Endothelial cell of umbilical vein (primary cell): Measurements from ENCODE around the gene C2orf42. TPM values are rescaled to one million over a fixed set of nuclear protein-coding genes. Genes with fewer than 3 reads are reported as not detected.

Source experiments
- BruUV-seq: library from RNA; stranded (reverse); fragments of 400-500 nt; replicated peaks from 2 replicates; lab custom pipeline; 2021; lab: Mats Ljungman, UMichigan
- CTCF ChIA-PET: fragments of 300-600, 350-600 bp; sonication (Branson Sonifier 250); formaldehyde crosslinking; loops from one replicate; lab custom pipeline; 2021; ENCODE audit warnings: antibody characterized with exemption, inconsistent platforms; lab: Charles Lee
- POLR2A ChIA-PET: fragments of 300-600, 350-600 bp; sonication (Branson Sonifier 250); formaldehyde crosslinking; loops from one replicate; lab custom pipeline; 2021; ENCODE audit warnings: antibody characterized with exemption, inconsistent platforms; lab: Charles Lee
- DNase-seq: peaks from one replicate; pipeline ENCODE4 v3.0.0-alpha.2; 2011; ENCODE audit warnings: low read depth, low spot score
- FAIRE-seq: peaks from 2 replicates; lab custom pipeline; 2011; peaks lifted over from hg19 to GRCh38; lab: Jason Lieb, UNC
- H2AFZ ChIP-seq: 2 replicates; pipeline ENCODE4 v1.6.0; 2012; ENCODE audit warnings: low read depth, low read length, control low read depth, inconsistent platforms
- H3K27ac ChIP-seq: 2 replicates; pipeline ENCODE4 v1.5.1; 2011; ENCODE audit warnings: low read depth, mild to moderate bottlenecking, control low read depth, low read length, moderate library complexity; ENCODE audit not compliant: insufficient read depth
- H3K27me3 ChIP-seq, 2 experiments: 2 replicates each; pipeline versions ENCODE4 v1.6.0 to v1.6.1; 2011; ENCODE audit warnings: low read length in 2 of 2, mixed read lengths in 1 of 2; ENCODE audit not compliant: control insufficient read depth in 2 of 2, insufficient read depth in 2 of 2
- H3K36me3 ChIP-seq, 2 experiments: 2 replicates in 1 of 2; 3 replicates in 1 of 2; pipeline ENCODE4 v1.5.1; 2011; ENCODE audit warnings: low read length in 2 of 2, mild to moderate bottlenecking in 1 of 2, moderate library complexity in 1 of 2; ENCODE audit not compliant: control insufficient read depth in 2 of 2, insufficient read depth in 2 of 2; ENCODE audit errors: extremely low read depth in 1 of 2
- H3K4me1 ChIP-seq: 3 replicates; pipeline ENCODE4 v1.5.1; 2011; ENCODE audit warnings: mild to moderate bottlenecking, low read length; ENCODE audit not compliant: control insufficient read depth, insufficient read depth; ENCODE audit errors: extremely low read depth
- H3K4me2 ChIP-seq: 2 replicates; pipeline ENCODE4 v1.6.1; 2011; ENCODE audit warnings: low read length, control low read depth, mixed read lengths; ENCODE audit not compliant: insufficient read depth
- H3K4me3 ChIP-seq, 3 experiments: fragments of 200-600 bp in 1 of 3; sonication (generic), shearing (Covaris generic) in 1 of 3; replicated peaks in 1 of 3; 2 replicates each; pipeline ENCODE4 v1.5.1; 2011 to 2016; ENCODE audit warnings: control low read depth in 3 of 3, low read length in 3 of 3, mild to moderate bottlenecking in 2 of 3, inconsistent platforms in 1 of 3, low read depth in 1 of 3, moderate library complexity in 1 of 3; ENCODE audit not compliant: insufficient read depth in 1 of 3
- H3K79me2 ChIP-seq: 2 replicates; pipeline ENCODE4 v1.6.0; 2012; ENCODE audit warnings: low read length, inconsistent platforms; ENCODE audit not compliant: control insufficient read depth, insufficient read depth
- H3K9ac ChIP-seq: replicated peaks from 2 replicates; pipeline ENCODE3; 2011; ENCODE audit warnings: low read length, control low read depth; ENCODE audit not compliant: insufficient read depth; ENCODE audit errors: extremely low read depth
- H3K9me1 ChIP-seq: replicated peaks from 3 replicates; pipeline ENCODE4 v1.6.0; 2011; ENCODE audit warnings: mild to moderate bottlenecking, low read length; ENCODE audit not compliant: control insufficient read depth, insufficient read depth; ENCODE audit errors: extremely low read depth
- H3K9me3 ChIP-seq: replicated peaks from 2 replicates; pipeline ENCODE4 v1.5.1; 2012; ENCODE audit warnings: low read length, inconsistent platforms; ENCODE audit not compliant: control insufficient read depth, insufficient read depth
- H4K20me1 ChIP-seq: replicated peaks from 2 replicates; pipeline ENCODE3; 2011; ENCODE audit warnings: mild to moderate bottlenecking, low read length; ENCODE audit not compliant: control insufficient read depth, insufficient read depth; ENCODE audit errors: extremely low read depth
- CTCF ChIP-seq, 2 donors: IDR thresholded peaks; 1 replicate in 1 of 2; 2 replicates in 1 of 2; pipeline ENCODE4 v1.5.1; 2011; ENCODE audit warnings: low read length in 2 of 2, mild to moderate bottlenecking in 2 of 2, moderate library complexity in 2 of 2, control low read depth in 1 of 2, inconsistent platforms in 1 of 2, low read depth in 1 of 2; ENCODE audit not compliant: insufficient read depth in 1 of 2; ENCODE audit errors: extremely low read depth in 1 of 2
- EZH2 ChIP-seq: IDR thresholded peaks from 2 replicates; pipeline ENCODE4 v1.6.1; 2012; ENCODE audit warnings: borderline replicate concordance, low read depth, mild to moderate bottlenecking, moderate library complexity, low read length, inconsistent platforms; ENCODE audit not compliant: severe bottlenecking
- GATA2 ChIP-seq: IDR thresholded peaks from 2 replicates; pipeline ENCODE4 v1.7.0; 2011; ENCODE audit warnings: low read depth, mild to moderate bottlenecking, moderate library complexity, mixed read lengths, low read length; ENCODE audit not compliant: insufficient read length, insufficient read depth
- JUN ChIP-seq: IDR thresholded peaks from 2 replicates; pipeline ENCODE4 v1.6.1; 2011; ENCODE audit warnings: borderline replicate concordance, low read depth; ENCODE audit not compliant: insufficient read length, insufficient read depth
- MAX ChIP-seq: IDR thresholded peaks from 2 replicates; pipeline ENCODE4 v1.6.1; 2011; ENCODE audit not compliant: insufficient read depth, insufficient read length
- MYC ChIP-seq: IDR thresholded peaks from one replicate; pipeline ENCODE4 v1.6.1; 2011; ENCODE audit warnings: mild to moderate bottlenecking, low read depth, low read length
- POLR2A ChIP-seq: IDR thresholded peaks from 2 replicates; pipeline ENCODE4 v1.6.1; 2012; ENCODE audit warnings: low read depth, mild to moderate bottlenecking, control low read depth, low read length
- POLR2AphosphoS5 ChIP-seq: IDR thresholded peaks from 2 replicates; pipeline ENCODE4 v1.6.1; 2012; ENCODE audit warnings: low read depth, mild to moderate bottlenecking, control low read depth, low read length, moderate library complexity; ENCODE audit not compliant: insufficient read depth
- dilution Hi-C: fragments of 300-500 bp; cut with MboI; formaldehyde crosslinking; loops from one replicate; pipeline ENCODE4 v1.15.0; 2019; ENCODE audit warnings: low sequenced_read_pairs; ENCODE audit not compliant: extremely low pct_ligation_motif_present
- intact Hi-C: fragments of 100-400 bp; cut with micrococcal nuclease; formaldehyde crosslinking; loops from one replicate; pipeline ENCODE4 v1.10.0; 2022
- polyA plus RNA-seq, 4 experiments: library from polyadenylated mRNA; depleted of rRNA in 3 of 4; stranded (reverse) in 3 of 4; unstranded in 1 of 4; fragments of >200 nt; gene quantifications; 2 replicates each; pipeline versions ENCODE4 v1.2.1 to v1.2.3, GENCODE V29; 2011 to 2012; ENCODE audit warnings: missing spikeins in 1 of 4
- total RNA-seq: library from RNA; stranded (reverse); gene quantifications from 2 replicates; pipeline ENCODE4 v1.2.3, GENCODE V29; 2021

Gene C2orf42
- total and polyA plus RNA-seq, 2 donors (not counting 3 experiments of a cell fraction or from before 2014, with no cell fraction given): 7.9 to 13.1 TPM

DNA sequence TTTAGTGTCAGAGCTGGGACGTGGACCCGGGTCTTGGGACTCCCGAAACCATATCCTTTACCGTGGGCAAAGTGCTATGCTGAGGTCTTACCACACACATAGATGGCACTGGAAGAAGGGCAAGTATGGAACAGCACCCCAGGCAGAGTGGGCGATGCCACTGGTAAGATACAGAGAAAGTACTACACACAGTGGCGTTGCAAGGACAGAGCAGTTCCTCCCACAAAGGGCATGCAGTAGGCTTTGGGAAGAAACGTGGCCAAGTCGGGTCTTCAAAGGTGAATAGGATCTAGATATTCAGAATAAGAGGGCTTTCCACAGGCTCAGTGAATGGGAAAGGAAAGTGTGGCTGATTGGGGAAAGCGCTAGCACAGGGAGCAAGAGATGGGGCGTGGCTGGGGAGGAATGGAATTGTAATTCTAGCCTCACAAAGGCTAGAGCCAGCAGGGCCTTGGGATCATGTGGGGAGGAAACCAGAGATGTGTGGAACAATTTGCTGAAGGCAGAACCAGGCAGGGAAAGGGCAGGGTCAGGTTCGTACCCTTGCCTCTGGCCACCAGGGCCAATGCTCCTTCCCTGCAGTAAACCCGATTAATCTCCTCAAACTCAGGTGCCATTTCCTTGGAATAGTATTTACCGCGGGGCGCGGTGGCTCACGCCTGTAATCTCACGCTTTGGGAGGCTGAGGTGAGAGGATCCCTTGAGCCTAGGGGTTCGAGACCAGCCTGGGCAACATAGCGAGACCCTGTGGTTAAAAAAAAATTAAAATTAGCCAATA lies 67.6 kb downstream of the C2orf42 start:
- FAIRE-seq: no peak
- dilution Hi-C loops (no loop called here), intact Hi-C loops (no loop called here)
- H3K27me3 ChIP-seq: no peaks in the 10 kb centered on the region
- no peak for DNase-seq
- TF ChIP-seq GATA2 (no peak), POLR2AphosphoS5 (no peak), EZH2 (no peak), MYC (no peak), POLR2A (no peak), CTCF (IDR thresholded peaks at IDR 0.05; ENCODE audit: extremely low read depth in 1 of 2, insufficient read depth in 1 of 2, low read depth in 1 of 2, low read length in 2 of 2) (no peak), MAX (no peak), JUN (no peak)
- no peak overlapping the region for H3K4me2 ChIP-seq
- no TSS peak for BruUV-seq
- H2AFZ ChIP-seq: peak overlapping the region; percentile 40
- H3K79me2 ChIP-seq: no peaks in the 10 kb centered on the region
- H3K4me1 ChIP-seq: peaks cover 14% of the 10 kb centered on the region
- POLR2A ChIA-PET: interaction anchor here (1.4 to 1.7 kb wide), 2 partner anchors 10 to 35 kb away, joined by 7 to 13 read pairs; partner anchors contain the start of gene PCBP1
- H3K4me3 ChIP-seq: no peak overlapping the region
- H3K36me3 ChIP-seq: no peaks in the 10 kb centered on the region
- H3K9me1 ChIP-seq: no peaks in the 10 kb centered on the region
- H3K27ac ChIP-seq: no peak overlapping the region
- no peaks in the 10 kb centered on the region for H3K9me3 ChIP-seq
- no peak overlapping the region for H3K9ac ChIP-seq
- no peaks in the 10 kb centered on the region for H4K20me1 ChIP-seq
- CTCF ChIA-PET: interaction anchor here (2.1 kb wide), 1 partner anchor 10 kb away, joined by 10 read pairs; no protein-coding TSS in a partner anchor
